Nephron (organoid): Measurements from ENCODE around the gene TOM1.

ENCODE experiments used
- H3K27ac Mint-ChIP-seq, 3 experiments: 2 replicates each; pipeline ENCODE4 v1.8.0; 2020; ENCODE audit warnings: mixed read lengths in 3 of 3, mild to moderate bottlenecking in 2 of 3, moderate library complexity in 1 of 3
- H3K27me3 Mint-ChIP-seq: 2 replicates; pipeline ENCODE4 v1.8.0; 2021; ENCODE audit warnings: low read depth, mild to moderate bottlenecking, moderate library complexity, mixed read lengths
- H3K36me3 Mint-ChIP-seq: 2 replicates; pipeline ENCODE4 v1.8.0; 2020; ENCODE audit warnings: low read depth, mixed read lengths
- H3K4me1 Mint-ChIP-seq: 2 replicates; pipeline ENCODE4 v1.8.0; 2020; ENCODE audit warnings: mixed read lengths
- H3K4me3 Mint-ChIP-seq, 3 experiments: 2 replicates each; pipeline ENCODE4 v1.8.0; 2020; ENCODE audit warnings: mild to moderate bottlenecking in 3 of 3, mixed read lengths in 3 of 3, moderate library complexity in 2 of 3
- H3K9me3 Mint-ChIP-seq: 2 replicates; pipeline ENCODE4 v1.8.0; 2020; ENCODE audit warnings: mixed read lengths
- TF ChIP-seq, protein P1 (sequence below), 3 experiments: fragments of 200-600 bp; sonication (generic); IDR thresholded peaks; one replicate each; pipeline ENCODE4 v1.5.0; 2021; ENCODE audit warnings: antibody characterized with exemption in 3 of 3; ENCODE audit not compliant: unreplicated experiment in 3 of 3

TOM1 gene

DNA sequence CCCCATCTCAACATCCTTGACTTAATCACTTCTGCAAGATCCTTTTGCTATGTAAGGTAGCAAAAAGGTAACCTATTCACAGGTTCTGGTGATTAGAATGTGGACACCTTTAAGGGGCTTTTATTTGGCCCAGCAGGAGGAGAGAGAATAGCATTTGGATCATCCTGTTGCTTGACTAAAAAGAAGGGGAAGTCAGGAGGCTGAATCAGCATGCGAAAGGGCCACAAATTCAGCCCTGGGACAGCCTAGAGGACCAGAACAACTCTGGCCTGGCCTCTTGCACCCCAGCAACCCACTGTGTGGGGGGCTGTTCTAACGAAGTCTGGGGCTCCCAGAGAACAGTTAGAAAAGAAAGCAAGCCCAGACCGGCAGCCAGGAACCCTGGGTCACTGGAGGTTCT, 78.0 kb downstream of the TOM1 start:
- Mint-ChIP-seq H3K4me1 (peaks cover 52% of the 10 kb centered on the region), H3K36me3 (no peaks in the 10 kb centered on the region), H3K9me3 (no peaks in the 10 kb centered on the region), H3K27ac (peak overlapping the region; percentile 91 to 95 (median 92)), H3K27me3 (peaks cover 24% of the 10 kb centered on the region), H3K4me3 (peak overlapping the region in 1 of 3 experiments; percentile 45)
- TF ChIP-seq, protein P1, sequence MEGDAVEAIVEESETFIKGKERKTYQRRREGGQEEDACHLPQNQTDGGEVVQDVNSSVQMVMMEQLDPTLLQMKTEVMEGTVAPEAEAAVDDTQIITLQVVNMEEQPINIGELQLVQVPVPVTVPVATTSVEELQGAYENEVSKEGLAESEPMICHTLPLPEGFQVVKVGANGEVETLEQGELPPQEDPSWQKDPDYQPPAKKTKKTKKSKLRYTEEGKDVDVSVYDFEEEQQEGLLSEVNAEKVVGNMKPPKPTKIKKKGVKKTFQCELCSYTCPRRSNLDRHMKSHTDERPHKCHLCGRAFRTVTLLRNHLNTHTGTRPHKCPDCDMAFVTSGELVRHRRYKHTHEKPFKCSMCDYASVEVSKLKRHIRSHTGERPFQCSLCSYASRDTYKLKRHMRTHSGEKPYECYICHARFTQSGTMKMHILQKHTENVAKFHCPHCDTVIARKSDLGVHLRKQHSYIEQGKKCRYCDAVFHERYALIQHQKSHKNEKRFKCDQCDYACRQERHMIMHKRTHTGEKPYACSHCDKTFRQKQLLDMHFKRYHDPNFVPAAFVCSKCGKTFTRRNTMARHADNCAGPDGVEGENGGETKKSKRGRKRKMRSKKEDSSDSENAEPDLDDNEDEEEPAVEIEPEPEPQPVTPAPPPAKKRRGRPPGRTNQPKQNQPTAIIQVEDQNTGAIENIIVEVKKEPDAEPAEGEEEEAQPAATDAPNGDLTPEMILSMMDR (IDR thresholded peaks at IDR 0.05; ENCODE audit: unreplicated experiment in 3 of 3) = no peak

DNA sequence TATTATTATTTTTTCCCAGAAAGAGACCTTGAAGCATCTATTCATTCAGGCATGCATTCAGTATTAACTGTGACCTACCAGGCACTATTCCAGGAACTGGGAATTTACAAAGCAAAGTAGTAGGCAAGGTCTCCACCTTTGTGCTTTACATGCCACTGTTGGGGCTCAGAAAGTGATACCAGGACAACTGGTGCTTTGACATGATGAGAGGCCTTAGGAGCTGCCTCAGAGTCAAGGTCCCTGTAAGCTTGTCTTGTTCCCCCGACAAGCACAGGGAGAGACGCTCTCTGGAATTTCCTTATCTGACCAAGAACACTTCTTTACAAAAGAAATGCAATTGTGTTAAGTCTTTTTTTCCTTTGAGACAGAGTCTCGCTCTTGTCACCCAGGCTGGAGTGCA, 78.9 kb downstream of the TOM1 start:
- TF ChIP-seq, protein P1 (IDR thresholded peaks at IDR 0.05; ENCODE audit: unreplicated experiment in 3 of 3) = no peak
- H3K9me3 Mint-ChIP-seq = no peaks in the 10 kb centered on the region
- no peaks in the 10 kb centered on the region for H3K36me3 Mint-ChIP-seq
- peak overlapping the region; percentile 59 to 90 (median 65) for H3K27ac Mint-ChIP-seq
- peaks cover 51% of the 10 kb centered on the region for H3K4me1 Mint-ChIP-seq
- peaks cover 25% of the 10 kb centered on the region for H3K27me3 Mint-ChIP-seq
- H3K4me3 Mint-ChIP-seq = peak overlapping the region in 1 of 3 experiments; percentile 32

DNA sequence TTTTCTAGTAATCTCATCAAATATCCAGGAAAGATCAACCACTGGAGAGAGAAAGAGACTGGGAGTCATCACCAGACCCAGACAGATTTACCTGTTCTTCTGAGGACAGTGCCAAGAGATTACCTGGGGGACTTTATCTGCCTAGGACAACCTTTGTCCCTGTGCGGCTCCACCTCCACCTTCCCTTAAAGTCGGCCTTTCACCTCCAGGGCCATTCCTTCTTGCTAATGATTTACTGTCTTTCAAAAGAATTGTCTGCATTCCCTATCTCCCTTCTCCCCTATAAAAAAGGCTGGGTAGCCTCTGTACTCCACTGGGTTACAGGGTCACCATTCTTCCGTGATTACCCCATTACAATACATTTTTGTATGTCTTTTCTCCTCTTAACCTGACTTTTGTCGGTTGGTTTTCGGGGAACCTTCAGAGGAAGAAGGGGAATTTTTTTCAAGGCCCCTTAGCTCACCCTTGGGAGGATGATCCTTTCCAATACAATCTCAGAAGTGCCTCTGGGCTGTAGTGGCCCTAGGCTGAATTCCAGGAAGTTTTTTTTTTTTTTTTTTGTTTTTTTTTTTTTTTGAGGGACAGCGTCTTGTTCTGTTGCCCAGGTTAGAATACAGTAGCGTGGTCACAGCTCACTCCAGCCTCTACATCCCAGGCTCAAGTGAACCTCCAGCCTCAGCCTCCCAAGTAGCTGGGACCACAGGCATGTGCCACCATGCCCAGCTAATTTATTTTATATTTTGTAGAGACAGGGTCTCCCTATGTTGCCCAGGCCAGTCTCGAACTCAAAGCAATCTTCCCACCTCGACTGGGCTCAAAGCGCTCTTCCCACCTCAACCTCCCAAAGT, 79.7 kb downstream of the TOM1 start:
- no peaks in the 10 kb centered on the region for H3K36me3 Mint-ChIP-seq
- peak overlapping the region; percentile 2 to 76 (median 74) for H3K4me3 Mint-ChIP-seq
- TF ChIP-seq, protein P1 (IDR thresholded peaks at IDR 0.05; ENCODE audit: unreplicated experiment in 3 of 3) = no peak
- no peaks in the 10 kb centered on the region for H3K9me3 Mint-ChIP-seq
- peaks cover 45% of the 10 kb centered on the region for H3K4me1 Mint-ChIP-seq
- H3K27ac Mint-ChIP-seq = peak overlapping the region; percentile 55 to 90 (median 65)
- H3K27me3 Mint-ChIP-seq = peaks cover 25% of the 10 kb centered on the region

DNA sequence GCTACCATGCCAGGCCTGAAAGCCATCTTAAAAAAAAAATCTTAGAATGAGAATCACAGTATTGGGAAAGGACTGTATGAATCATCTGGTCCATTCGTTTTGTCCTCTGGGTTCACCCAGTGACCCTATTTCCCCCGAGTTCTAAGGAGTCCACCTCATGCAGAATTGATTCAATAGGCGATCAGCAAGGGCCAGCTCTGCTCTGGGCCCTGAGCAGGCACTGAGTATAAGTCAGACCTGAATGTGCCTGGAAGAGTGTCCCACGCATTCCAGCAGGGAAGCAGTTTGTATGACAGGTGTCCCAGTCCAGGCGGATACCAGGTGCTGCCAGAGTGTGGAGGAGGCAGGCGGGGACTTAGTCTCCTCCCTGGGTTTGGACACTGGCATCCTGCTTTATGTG, 80.3 kb downstream of the TOM1 start:
- peak overlapping the region in 2 of 3 experiments; percentile 55 to 65 for H3K27ac Mint-ChIP-seq
- no peaks in the 10 kb centered on the region for H3K36me3 Mint-ChIP-seq
- peaks cover 44% of the 10 kb centered on the region for H3K4me1 Mint-ChIP-seq
- TF ChIP-seq, protein P1 (IDR thresholded peaks at IDR 0.05; ENCODE audit: unreplicated experiment in 3 of 3) = no peak
- peak overlapping the region; percentile 74 to 82 (median 76) for H3K4me3 Mint-ChIP-seq
- H3K27me3 Mint-ChIP-seq = peaks cover 25% of the 10 kb centered on the region
- no peaks in the 10 kb centered on the region for H3K9me3 Mint-ChIP-seq

DNA sequence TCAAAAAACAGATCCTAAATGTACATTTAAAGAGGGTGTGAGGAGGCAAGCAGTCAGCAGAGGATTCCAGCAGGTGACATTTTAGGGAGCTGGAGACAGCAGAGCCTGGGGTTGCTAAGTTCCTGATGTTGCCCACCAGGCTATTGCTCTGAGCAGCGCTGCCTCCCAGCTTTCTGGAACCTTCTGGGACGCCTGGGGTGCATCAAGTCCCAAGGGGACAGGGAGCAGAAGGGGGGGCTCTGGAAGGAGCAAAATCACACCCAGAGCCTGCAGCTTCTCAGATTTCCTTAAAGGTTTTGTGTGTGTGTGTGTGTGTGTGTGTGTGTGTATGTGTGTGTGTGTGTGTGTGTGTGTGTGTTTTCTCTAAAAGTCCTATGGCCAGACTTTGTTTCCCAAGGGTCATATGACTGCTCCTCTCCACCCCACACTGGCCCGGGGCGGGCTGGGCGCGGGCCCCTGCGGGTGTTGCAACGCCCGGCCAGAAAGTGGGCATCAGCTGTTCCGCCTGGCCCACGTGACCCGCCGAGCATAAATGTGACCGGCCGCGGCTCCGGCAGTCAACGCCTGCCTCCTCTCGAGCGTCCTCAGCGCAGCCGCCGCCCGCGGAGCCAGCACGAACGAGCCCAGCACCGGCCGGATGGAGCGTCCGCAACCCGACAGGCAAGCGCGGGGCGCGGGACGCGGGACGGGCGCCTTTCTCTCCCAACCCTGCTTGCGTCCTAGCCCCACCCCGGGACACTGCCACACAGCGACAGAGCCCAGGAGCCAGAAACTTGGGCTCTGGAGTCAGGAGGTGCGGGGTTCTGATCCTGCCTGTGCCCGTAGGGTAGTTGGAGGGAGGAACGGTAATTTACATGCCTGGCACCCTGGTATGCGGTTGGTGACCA, 81.1 kb downstream of the TOM1 start, which contains the start of gene HMOX1:
HMOX1 (plus strand) TSS at position 560 of the 887 bp plus-strand sequence; CDS start at position 638, 78 bp downstream.
- H3K4me1 Mint-ChIP-seq = peaks cover 37% of the 10 kb centered on the region
- no peaks in the 10 kb centered on the region for H3K36me3 Mint-ChIP-seq
- H3K9me3 Mint-ChIP-seq = no peaks in the 10 kb centered on the region
- peak within 1 kb of the TSS; percentile 74 to 82 (median 76) for H3K4me3 Mint-ChIP-seq
- peaks cover 20% of the 10 kb centered on the region for H3K27me3 Mint-ChIP-seq
- TF ChIP-seq, protein P1 (IDR thresholded peaks at IDR 0.05; ENCODE audit: unreplicated experiment in 3 of 3) = no peak
- H3K27ac Mint-ChIP-seq = peak within 1 kb of the TSS; percentile 41 to 65 (median 55)
